Measurements from ENCODE around the gene VRK3. TPM values are rescaled to one million over a fixed set of nuclear protein-coding genes. Genes with fewer than 3 reads are reported as not detected.

Gene VRK3
- total RNA-seq, 6 donors from 2014 or later: 28.6 to 82.8 (median 38.4) TPM

DNA sequence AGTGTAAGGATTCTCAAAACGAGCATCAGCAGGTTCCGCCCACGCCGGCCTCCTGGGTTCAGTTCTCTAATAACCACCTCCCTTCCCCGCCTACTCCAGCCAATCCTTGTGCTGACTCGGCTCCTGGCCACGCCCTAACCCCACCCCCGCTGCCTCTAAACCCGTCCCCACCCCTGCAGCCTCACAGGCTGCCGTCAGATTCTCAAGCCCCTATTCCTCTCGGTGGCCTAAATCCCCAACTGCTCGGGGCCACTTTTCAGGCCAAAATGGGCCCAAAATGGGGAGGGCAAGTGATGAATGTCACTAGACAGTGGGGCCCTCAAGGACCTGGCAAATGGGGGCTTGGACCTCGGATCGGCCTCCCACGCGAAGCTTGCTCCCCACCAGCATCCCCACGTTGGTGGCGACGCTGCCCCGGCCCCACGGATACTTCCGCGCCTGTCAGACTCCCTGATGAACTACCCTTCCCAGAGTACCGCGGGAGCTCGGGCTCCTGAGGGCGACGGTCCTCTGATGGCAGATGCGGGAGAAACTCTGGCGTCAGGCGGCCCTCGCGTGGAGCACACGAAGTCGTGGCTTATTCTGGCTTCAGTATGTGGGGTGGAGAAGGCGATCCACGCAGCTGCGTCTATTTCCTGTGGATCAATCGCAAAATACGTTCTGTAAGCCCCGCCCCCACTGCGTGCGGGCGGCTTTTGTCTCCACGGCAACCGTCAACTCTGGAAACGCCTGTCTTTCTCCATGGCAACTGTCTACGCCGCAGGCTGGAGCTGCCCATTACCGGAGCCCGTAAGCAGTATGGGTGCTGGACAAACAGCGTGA is 25.4 kb upstream of the VRK3 start:
- Histone ChIP-seq H3K27ac (peak overlapping the region in 3 of 4 donors; percentile 7 to 64 (median 41)), H3K4me1 (peaks cover 4 to 18% (median 12%) of the 10 kb centered on the region in 4 donors), H3K9me3 (peaks cover 9 to 22% (median 15%) of the 10 kb centered on the region in 4 donors), H3K4me3 (peak overlapping the region; percentile 45 to 58 (median 52)), H3K27me3 (no peaks in the 10 kb centered on the region), H3K36me3 (peaks cover 4 to 27% (median 12%) of the 10 kb centered on the region in 4 donors)
- peak; percentile 81 to 90 for DNase-seq
- TF ChIP-seq POLR2AphosphoS5 (IDR thresholded peaks at IDR 0.05) (no peak), POLR2A (IDR thresholded peaks at IDR 0.05) (peak in 1 of 4 donors; percentile 22), EP300 (IDR thresholded peaks at IDR 0.05) (no peak)
- TF ChIP-seq, protein P1, sequence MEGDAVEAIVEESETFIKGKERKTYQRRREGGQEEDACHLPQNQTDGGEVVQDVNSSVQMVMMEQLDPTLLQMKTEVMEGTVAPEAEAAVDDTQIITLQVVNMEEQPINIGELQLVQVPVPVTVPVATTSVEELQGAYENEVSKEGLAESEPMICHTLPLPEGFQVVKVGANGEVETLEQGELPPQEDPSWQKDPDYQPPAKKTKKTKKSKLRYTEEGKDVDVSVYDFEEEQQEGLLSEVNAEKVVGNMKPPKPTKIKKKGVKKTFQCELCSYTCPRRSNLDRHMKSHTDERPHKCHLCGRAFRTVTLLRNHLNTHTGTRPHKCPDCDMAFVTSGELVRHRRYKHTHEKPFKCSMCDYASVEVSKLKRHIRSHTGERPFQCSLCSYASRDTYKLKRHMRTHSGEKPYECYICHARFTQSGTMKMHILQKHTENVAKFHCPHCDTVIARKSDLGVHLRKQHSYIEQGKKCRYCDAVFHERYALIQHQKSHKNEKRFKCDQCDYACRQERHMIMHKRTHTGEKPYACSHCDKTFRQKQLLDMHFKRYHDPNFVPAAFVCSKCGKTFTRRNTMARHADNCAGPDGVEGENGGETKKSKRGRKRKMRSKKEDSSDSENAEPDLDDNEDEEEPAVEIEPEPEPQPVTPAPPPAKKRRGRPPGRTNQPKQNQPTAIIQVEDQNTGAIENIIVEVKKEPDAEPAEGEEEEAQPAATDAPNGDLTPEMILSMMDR (IDR thresholded peaks at IDR 0.05): no peak
- ATAC-seq (ENCODE audit: low FRiP score in 2 of 2): peak; percentile 94 to 95
- 1 to 3% methylated on average over 17 to 52 of the region's 52 CpGs for WGBS, 2 donors

DNA sequence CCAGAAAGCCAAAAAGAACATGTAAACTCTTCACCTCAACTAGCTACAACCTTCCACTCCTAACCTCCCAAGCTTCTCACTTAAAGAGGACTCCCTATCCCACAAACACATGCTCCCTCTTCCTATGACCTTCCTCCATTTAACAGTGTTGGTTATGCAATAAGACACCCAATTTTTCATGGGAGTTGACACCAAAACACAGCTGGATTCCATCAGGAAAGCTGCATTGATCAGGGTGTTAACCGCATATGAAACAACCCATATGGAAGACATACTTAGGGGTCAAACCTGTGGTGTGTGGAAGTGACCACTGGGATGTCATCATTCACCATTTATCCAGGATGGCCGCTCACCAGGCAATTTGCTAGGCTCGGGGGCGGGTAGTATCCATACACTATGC is 22.5 kb upstream of the VRK3 start:
- ATAC-seq (ENCODE audit: low FRiP score in 2 of 2) (no peak), DNase-seq (no peak)
- no peak overlapping the region for H3K27ac ChIP-seq
- H3K9me3 ChIP-seq: peaks cover 25 to 43% (median 35%) of the 10 kb centered on the region in 4 donors
- TF ChIP-seq POLR2AphosphoS5 (IDR thresholded peaks at IDR 0.05) (no peak), POLR2A (IDR thresholded peaks at IDR 0.05) (no peak), EP300 (IDR thresholded peaks at IDR 0.05) (no peak)
- TF ChIP-seq, protein P1 (IDR thresholded peaks at IDR 0.05): no peak
- peaks cover 4 to 18% (median 12%) of the 10 kb centered on the region in 4 donors for H3K4me1 ChIP-seq
- WGBS, 2 donors: 74 to 76% methylated on average over 4 of the region's 4 CpGs
- H3K36me3 ChIP-seq: peaks cover 23 to 56% (median 41%) of the 10 kb centered on the region in 4 donors
- no peak overlapping the region for H3K4me3 ChIP-seq
- no peaks in the 10 kb centered on the region for H3K27me3 ChIP-seq

DNA sequence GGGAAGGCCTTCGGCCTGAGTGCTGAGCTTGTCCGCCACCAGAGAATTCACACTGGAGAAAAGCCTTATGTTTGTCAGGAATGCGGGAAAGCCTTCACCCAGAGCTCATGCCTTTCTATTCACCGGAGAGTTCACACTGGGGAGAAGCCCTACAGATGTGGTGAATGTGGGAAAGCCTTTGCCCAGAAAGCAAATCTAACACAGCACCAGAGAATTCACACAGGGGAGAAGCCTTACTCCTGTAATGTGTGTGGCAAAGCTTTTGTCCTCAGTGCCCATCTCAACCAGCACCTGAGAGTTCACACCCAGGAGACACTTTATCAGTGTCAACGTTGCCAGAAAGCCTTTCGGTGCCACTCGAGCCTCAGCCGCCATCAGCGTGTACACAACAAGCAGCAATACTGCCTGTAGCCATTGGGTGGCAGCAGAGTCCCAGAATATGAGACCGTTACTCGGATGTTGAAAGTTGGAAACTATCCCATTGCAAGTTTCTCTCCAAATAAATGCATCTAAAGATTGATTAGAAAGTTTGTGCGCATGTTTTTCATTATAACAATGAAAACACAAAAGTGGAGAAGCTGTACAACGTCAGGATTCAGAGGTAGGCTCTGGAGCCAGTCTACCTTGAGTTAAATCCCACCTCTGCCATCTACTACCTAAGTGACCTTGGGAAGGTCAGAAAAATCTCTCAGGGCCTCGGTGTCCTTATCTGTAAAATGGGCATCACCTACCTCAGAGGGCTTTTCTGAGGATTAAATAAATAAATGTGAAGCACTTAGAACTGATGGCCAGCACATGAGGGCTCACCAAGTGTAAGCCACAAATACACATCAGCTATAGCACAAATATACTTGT is 21.7 kb upstream of the VRK3 start:
- Histone ChIP-seq H3K36me3 (peaks cover 31 to 64% (median 49%) of the 10 kb centered on the region in 4 donors), H3K4me1 (peaks cover 4 to 18% (median 12%) of the 10 kb centered on the region in 4 donors), H3K27ac (no peak overlapping the region), H3K27me3 (no peaks in the 10 kb centered on the region), H3K9me3 (peaks cover 25 to 43% (median 35%) of the 10 kb centered on the region in 4 donors), H3K4me3 (no peak overlapping the region)
- TF ChIP-seq, protein P1 (IDR thresholded peaks at IDR 0.05): peak; percentile 51 to 87 (median 64)
- TF ChIP-seq POLR2A (IDR thresholded peaks at IDR 0.05): no peak
- DNase-seq (peak in 1 of 2 donors; percentile 59), ATAC-seq (ENCODE audit: low FRiP score in 2 of 2) (peak in 1 of 2 donors; percentile 53)
- 67 to 68% methylated on average over 11 to 14 of the region's 14 CpGs for WGBS, 2 donors

DNA sequence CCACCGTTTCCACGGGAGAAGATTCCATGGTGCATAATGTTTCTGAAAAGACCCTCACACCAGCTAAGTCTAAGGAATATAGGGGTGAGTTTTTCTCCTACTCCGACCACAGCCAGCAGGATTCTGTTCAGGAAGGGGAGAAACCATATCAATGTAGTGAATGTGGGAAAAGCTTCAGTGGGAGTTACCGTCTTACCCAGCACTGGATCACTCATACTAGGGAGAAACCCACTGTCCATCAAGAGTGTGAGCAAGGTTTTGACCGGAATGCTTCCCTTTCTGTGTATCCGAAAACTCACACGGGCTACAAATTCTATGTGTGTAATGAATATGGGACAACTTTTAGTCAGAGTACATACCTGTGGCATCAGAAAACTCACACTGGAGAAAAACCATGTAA is 19.8 kb upstream of the VRK3 start:
- Histone ChIP-seq H3K4me3 (no peak overlapping the region), H3K27me3 (no peaks in the 10 kb centered on the region), H3K36me3 (peaks cover 45 to 84% (median 68%) of the 10 kb centered on the region in 4 donors), H3K4me1 (peaks cover 0 to 2% (median under 1%) of the 10 kb centered on the region in 4 donors), H3K27ac (no peak overlapping the region), H3K9me3 (peaks cover 25 to 43% (median 35%) of the 10 kb centered on the region in 4 donors)
- DNase-seq (no peak), ATAC-seq (ENCODE audit: low FRiP score in 2 of 2) (no peak)
- WGBS, 2 donors: 95 to 99% methylated on average over 7 of the region's 7 CpGs
- TF ChIP-seq EP300 (IDR thresholded peaks at IDR 0.05) (no peak), POLR2A (IDR thresholded peaks at IDR 0.05) (no peak), POLR2AphosphoS5 (IDR thresholded peaks at IDR 0.05) (no peak)
- TF ChIP-seq, protein P1 (IDR thresholded peaks at IDR 0.05): no peak

All from upper lobe of left lung (tissue), 6 donors.